ENCODE results near the gene C9orf40. TPM values are rescaled to one million over a fixed set of nuclear protein-coding genes. Genes with fewer than 3 reads are reported as not detected.
A peak's percentile ranks its signal among the peaks of the same experiment; 100 is the strongest.

The C9orf40 gene
- total RNA-seq, 1 donor from 2014 or later, result 4.0 TPM

DNA sequence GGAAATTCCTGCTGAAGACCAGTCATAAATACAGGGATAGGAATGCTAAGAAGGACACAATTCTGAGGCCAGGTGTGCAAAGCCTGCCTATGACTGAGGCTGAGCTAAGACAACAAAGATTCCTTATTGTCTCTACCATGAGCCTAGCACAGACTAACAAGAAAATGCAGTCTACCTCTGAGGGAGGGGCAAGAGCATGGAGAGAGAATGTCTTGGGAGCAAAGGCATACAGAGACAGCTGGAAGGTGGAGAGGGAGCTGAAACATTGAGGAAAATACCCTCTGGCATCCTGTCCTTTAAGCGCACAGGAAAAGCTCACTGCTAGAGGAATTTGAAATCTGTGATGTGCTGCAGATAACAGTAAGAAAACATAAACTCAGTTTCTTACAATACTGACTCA lies 8.8 kb upstream of the C9orf40 start:
- H3K27me3 ChIP-seq (ENCODE audit: low read depth), result no peaks in the 10 kb centered on the region
- H3K4me3 ChIP-seq, result no peak overlapping the region
- DNase-seq (no peak), ATAC-seq (no peak)
- no peak overlapping the region for H3K27ac ChIP-seq
- intact Hi-C loops (cut with DNase I), result no loop called here
- no peaks in the 10 kb centered on the region for H3K9me3 ChIP-seq
- TF ChIP-seq, protein P1, sequence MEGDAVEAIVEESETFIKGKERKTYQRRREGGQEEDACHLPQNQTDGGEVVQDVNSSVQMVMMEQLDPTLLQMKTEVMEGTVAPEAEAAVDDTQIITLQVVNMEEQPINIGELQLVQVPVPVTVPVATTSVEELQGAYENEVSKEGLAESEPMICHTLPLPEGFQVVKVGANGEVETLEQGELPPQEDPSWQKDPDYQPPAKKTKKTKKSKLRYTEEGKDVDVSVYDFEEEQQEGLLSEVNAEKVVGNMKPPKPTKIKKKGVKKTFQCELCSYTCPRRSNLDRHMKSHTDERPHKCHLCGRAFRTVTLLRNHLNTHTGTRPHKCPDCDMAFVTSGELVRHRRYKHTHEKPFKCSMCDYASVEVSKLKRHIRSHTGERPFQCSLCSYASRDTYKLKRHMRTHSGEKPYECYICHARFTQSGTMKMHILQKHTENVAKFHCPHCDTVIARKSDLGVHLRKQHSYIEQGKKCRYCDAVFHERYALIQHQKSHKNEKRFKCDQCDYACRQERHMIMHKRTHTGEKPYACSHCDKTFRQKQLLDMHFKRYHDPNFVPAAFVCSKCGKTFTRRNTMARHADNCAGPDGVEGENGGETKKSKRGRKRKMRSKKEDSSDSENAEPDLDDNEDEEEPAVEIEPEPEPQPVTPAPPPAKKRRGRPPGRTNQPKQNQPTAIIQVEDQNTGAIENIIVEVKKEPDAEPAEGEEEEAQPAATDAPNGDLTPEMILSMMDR (IDR thresholded peaks at IDR 0.05), result no peak
- H3K4me1 ChIP-seq, result no peaks in the 10 kb centered on the region
- no peaks in the 10 kb centered on the region for H3K36me3 ChIP-seq

- H3K9me3 ChIP-seq, result no peaks in the 10 kb centered on the region
- H3K36me3 ChIP-seq, result no peaks in the 10 kb centered on the region
- no peak overlapping the region for H3K4me3 ChIP-seq
- intact Hi-C loops (cut with DNase I), result no loop called here
- H3K27ac ChIP-seq, result no peak overlapping the region
- DNase-seq, result no peak
- H3K4me1 ChIP-seq, result no peaks in the 10 kb centered on the region
- ATAC-seq, result no peak
- TF ChIP-seq, protein P1 (IDR thresholded peaks at IDR 0.05), result no peak
- no peaks in the 10 kb centered on the region for H3K27me3 ChIP-seq (ENCODE audit: low read depth)
These were observed 7.8 kb upstream of the C9orf40 start for GRCh38 chr9:74960561-74960960.

DNA sequence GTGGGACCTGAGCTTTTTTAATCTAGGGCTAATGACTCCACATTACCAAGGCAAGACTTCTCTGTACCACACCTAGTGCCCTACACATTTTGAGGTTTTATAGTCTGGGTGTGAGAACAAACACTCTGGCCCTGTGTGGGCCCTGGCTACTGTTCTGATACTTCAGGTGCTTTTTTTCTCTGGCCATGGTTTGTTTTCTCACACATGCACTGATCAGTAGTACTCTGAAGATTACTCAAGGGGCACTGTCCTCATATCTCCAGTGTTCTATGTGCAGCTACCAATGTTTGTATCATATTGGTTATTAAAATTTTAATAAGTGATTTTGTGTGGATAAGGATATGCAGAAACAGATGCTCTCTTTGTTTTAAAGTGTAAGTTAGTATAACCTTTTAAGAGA lies 5.9 kb upstream of the C9orf40 start:
- no peaks in the 10 kb centered on the region for H3K27me3 ChIP-seq (ENCODE audit: low read depth)
- H3K27ac ChIP-seq, result no peak overlapping the region
- no peaks in the 10 kb centered on the region for H3K36me3 ChIP-seq
- TF ChIP-seq, protein P1 (IDR thresholded peaks at IDR 0.05), result no peak
- intact Hi-C loops (cut with DNase I), result no loop called here
- H3K4me3 ChIP-seq, result no peak overlapping the region
- ATAC-seq (no peak), DNase-seq (no peak)
- H3K9me3 ChIP-seq, result no peaks in the 10 kb centered on the region
- no peaks in the 10 kb centered on the region for H3K4me1 ChIP-seq

GRCh38 chr9:74953235-74953751 lies 581 bp upstream of the C9orf40 start:
- Histone ChIP-seq H3K36me3 (no peaks in the 10 kb centered on the region), H3K4me3 (peak overlapping the region; percentile 89), H3K27me3 (ENCODE audit: low read depth) (no peaks in the 10 kb centered on the region), H3K27ac (peak overlapping the region; percentile 96), H3K9me3 (no peaks in the 10 kb centered on the region), H3K4me1 (peaks cover 6% of the 10 kb centered on the region)
- DNase-seq (no peak), ATAC-seq (no peak)
- intact Hi-C loops (cut with DNase I), result no loop called here
- TF ChIP-seq, protein P1 (IDR thresholded peaks at IDR 0.05), result no peak

DNA sequence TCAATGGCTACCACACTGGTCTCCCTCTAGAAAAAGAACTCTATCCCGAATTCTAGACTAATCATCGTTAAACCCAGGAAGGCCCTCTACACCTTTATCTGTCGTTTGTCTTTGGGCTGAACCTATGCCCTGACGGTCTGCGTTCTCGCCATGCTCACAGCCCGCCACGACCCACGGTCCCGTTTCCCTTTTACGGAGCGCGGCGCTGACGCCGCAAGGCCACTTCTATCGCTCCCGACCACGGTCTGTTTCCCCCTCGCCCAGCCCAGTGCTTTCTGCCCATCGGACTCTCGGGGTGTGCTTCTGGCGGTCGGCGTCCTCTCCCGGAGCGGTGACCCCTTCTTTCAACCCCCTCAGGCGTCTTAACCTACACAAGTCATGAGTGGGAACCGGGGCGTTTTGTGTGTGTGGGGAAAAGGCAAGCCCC lies 974 bp downstream of the C9orf40 start:
- Histone ChIP-seq H3K4me3 (peak overlapping the region; percentile 89), H3K9me3 (no peaks in the 10 kb centered on the region), H3K4me1 (peaks cover 6% of the 10 kb centered on the region), H3K27me3 (ENCODE audit: low read depth) (no peaks in the 10 kb centered on the region), H3K27ac (peak overlapping the region; percentile 96), H3K36me3 (no peaks in the 10 kb centered on the region)
- TF ChIP-seq, protein P1 (IDR thresholded peaks at IDR 0.05), result no peak
- peak; percentile 59 to 60 for ATAC-seq
- DNase-seq, result peak; percentile 74
- intact Hi-C loops (cut with DNase I), result no loop called here

Data from lower lobe of right lung (tissue), 2 donors.